ENCODE data around the gene HSPA9.
A peak's percentile ranks its signal among the peaks of the same experiment; 100 is the strongest.

Gene HSPA9

GRCh38 chr5:138557677-138558076, 17.5 kb downstream of the HSPA9 start:
- DNase-seq: no peak

- DNase-seq: no peak
These were observed 21.1 kb downstream of the HSPA9 start for GRCh38 chr5:138554143-138554542.

DNA sequence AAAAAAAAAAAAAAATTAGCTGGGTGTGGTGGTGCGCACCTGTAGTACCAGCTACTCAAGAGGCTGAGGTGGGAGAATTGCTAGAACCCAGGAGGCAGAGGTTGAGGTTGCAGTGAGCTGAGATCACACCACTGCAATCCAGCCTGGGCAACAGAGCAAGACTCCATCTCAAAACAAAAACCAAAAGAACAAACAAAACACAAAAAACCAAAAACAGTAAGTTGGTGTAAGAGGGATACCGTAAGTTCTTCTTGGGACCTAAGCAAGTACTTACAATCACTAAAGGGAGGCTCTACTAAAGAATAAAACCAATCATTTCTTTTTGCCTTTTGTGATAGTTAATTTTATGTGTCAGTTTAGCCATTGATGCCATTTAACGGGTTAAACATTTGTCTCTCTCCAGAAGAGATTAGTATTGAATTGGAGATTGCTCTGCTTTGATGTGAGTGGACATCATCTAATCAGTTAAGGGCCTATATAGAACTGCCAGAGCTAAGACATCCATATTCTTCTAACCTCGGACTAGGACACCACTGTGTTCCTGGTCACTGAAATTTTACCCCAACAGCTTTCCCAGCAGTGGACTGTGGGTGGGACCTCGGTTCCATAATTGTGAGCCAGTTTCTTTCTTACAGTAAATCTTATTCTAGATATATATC, 21.6 kb downstream of the HSPA9 start:
- DNase-seq: no peak

DNA sequence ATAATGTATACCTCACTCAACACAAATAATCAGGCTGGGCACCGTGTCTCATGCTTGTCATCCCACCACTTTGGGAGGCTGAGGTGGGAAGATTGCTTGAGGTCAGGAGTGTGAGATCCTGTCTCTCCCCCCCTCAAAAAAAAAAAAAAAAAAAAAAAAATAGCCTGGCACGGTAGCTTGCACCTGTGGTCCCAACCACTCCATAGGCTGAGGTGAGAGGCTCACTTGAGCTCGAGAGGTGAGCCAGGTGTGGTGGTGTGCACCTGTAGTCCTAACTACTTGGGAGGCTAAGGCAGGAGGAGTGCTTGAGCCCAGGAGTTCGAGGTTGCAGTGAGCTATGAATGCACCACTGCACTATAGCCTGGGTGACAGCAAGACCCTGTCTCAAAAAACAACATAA, 22.5 kb downstream of the HSPA9 start:
- DNase-seq: no peak

DNA sequence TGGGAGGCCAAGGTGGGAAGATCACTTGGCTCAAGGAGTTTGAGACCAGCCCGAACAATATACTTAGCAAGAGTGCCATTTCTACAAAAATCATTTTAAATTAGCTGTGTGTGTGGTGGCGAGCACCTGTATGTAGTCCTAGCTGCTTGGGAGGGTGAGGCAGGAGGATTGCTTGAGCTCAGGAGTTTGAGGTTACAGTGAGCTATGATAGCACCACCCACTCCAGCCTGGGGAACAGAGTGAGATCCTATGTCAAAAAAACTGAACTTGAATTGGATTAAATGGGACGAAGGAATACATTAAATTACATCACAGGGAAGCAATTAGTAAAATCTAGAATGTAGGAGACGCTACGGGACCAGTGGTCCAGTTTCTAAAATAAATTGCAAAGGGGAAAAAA, 25.8 kb downstream of the HSPA9 start:
- DNase-seq: no peak

DNA sequence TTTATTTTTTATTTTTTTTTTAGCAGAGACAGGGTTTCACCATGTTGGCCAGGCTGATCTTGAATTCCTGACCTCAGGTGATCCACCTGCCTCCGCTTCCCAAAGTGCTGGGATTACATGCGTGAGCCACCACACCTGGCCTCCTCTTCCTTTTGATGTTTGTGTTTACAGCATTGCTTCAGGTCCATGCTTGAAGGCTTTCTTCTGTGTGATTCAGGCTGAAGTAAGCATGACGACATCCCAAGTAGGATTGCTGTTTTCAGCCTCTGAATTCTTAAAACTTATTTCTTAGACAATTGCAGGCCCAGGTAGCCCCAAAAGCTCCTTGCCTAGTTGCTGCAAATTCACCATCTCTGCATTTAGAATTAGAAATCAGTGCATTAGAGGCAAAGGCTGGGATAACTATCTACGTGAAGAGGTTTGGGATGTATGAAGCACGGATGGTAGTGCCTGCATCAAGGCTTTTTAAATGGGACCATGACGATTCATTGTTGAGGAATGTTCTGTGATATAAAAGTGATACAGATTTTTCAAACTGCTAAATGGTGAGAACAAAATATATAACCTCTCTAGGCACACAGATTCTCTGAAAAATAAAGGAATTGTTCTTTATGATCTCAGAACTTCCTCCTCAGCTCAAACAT, 29.2 kb downstream of the HSPA9 start:
- DNase-seq: no peak

GRCh38 chr5:138544181-138545134, 30.7 kb downstream of the HSPA9 start:
- DNase-seq: no peak

- no peak for DNase-seq
These were observed 31.5 kb downstream of the HSPA9 start for GRCh38 chr5:138543730-138544104.

DNA sequence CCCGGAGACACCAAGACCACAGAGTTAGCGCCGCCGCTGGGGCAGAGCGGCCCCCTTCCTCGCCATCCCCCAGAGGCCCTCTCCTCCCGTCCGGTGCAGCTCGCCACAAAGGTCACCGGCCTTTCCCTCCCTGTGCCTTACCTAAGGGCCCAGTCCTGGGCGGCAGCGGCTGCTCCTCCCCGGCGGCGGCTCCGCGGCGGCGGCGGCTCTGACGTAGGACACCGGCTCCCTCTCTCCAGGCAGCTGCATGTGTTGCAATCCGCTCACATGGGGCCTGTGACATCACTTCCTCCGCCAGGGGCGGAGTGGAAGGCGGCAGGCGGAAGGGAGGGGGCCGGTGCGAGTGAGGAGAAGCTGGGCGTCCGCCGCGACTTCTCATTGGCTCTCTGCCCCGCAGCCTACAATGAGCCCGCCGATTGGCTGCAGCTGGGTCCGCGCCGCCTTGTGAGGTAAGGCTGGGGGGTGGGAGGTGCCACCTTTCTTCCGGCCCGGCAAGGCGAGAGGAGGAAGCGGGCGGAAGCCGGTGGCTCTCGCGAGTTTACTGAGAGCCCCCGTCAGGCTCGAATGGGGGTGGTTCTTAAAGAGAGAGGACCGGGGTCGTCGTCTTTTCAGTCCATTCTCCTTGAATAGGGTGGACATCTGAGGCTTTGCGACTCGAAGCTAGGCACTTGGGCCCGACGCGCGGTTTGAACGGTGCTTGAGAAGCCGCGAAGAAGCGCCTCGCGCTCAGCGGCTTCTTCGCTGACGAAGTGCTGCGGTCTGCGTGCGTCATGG, 32.1 kb downstream of the HSPA9 start, which contains the start of gene ETF1:
Gene ETF1 (minus strand): TSS at position 281 of the 774 bp plus-strand sequence. CDS start 318 bp downstream, outside the sequence.
- DNase-seq: peak; percentile 99

- DNase-seq: no peak
These were observed 32.8 kb downstream of the HSPA9 start for GRCh38 chr5:138542180-138542955.

DNA sequence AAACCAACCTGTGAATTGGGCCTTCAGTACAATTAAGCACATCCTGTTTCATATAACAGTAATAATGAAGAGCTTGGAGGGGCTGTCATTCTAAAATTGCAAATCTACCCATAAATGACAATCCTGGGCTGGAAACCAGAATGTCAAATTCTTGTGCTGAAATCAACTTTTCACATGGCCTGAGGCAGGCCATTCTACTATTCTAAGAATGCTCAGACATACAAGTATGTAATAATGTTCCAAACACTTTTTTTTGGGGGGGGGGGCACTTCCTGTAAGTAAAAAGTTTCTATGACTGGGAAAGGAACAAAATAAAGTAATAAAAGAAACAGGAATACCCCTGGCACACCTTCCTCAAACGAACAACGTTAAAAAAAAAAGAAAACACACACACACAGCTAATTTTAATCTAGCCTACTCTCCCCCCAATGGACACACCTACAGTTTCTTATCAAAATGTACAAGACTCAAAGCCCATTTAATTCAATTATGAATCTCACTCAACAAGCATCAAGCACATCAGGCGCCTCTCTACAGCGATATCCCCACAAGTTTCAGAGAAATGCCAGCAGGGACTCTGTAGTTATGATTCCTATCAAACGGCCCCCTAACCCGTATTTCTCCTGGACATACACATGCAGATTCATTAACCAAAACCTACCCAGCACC, 33.6 kb downstream of the HSPA9 start:
- DNase-seq: no peak

GRCh38 chr5:138539791-138540190, 35.4 kb downstream of the HSPA9 start:
- DNase-seq: no peak

DNA sequence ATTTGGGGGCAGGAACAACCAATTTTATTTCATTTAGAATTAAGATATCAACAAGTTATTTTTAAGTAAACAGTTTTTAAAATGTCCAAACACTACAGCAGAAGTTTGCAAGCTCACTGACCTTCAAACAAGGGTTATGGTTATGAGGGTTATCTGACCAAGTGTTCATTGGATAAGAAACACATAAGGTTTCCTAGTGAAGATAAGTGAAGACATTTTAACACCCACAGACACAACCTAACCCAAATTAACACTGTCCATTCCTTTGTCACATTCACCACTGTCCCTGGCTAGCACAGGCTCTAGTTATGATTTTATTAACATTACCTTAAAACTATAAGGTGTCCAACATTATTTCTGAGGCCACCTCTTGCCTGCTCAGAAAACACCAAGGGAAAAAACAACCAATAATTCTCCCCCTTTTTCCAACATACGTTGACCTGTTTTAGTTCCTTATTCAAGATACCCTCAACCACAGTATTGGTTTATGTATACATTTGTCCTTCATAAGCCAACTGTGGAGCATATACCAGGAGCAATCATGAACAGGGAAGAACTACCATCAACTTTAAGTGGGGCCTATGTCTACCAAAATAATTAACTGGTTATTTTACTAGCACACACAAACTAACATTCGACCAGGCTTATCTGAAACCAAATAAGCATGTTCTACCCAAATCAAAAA, 36.1 kb downstream of the HSPA9 start:
- no peak for DNase-seq

GRCh38 chr5:138536665-138537315, 38.4 kb downstream of the HSPA9 start:
- DNase-seq: no peak

DNA sequence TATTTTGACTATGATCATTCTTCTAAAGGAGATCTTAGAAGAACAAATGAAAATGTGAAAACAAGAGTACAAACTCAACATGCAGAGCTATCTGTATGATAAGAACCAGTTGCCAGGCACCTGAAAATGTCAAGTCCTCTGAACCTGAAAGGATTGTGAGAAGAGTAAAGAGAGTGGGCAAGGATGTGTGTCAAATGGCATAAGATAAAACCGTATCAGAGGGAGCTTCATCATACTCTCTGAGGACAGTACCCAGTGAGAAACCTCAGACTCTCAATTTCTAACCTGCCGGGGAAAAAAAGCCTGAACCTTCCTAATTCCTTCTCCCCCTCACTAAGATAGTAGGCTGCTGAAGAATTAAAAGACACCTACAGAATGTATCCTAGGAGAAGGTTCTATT, 39.0 kb downstream of the HSPA9 start:
- DNase-seq: no peak

GRCh38 chr5:138533973-138534941, 40.9 kb downstream of the HSPA9 start:
- no peak for DNase-seq

- no peak for DNase-seq
These were observed 45.4 kb downstream of the HSPA9 start for GRCh38 chr5:138529812-138530211.

- DNase-seq: no peak
These were observed 46.3 kb downstream of the HSPA9 start for GRCh38 chr5:138528744-138529469.
